Activated T-helper 2 cell treated with anti-CD3 and anti-CD28 coated beads, Interferon-gamma antibody, Interleukin-2, Interleukin-4, amounts not matched to agents 10 μg/mL and 5 μg/mL and 100 μg/mL, durations not matched to agents 14 hours and 24 hours and 36 hours (primary cell): Measurements from ENCODE around the gene ANAPC5. TPM values are rescaled to one million over a fixed set of nuclear protein-coding genes. Genes with fewer than 3 reads are reported as not detected.
"Not testable (repeated sequence)": the region's sequence is repeated elsewhere in the genome, so short reads cannot be mapped to it uniquely, and the experiment has no call there.

ENCODE experiments used
- DNase-seq: peaks from one replicate; pipeline ENCODE4 v3.0.0; 2021; ENCODE audit warnings: low spot score
- H3K27ac Mint-ChIP-seq: one replicate; pipeline ENCODE4 v1.8.0; 2021; ENCODE audit warnings: mixed read lengths
- H3K27me3 Mint-ChIP-seq: one replicate; pipeline ENCODE4 v1.8.0; 2021; ENCODE audit warnings: low read depth, mixed read lengths
- H3K36me3 Mint-ChIP-seq: one replicate; pipeline ENCODE4 v1.8.0; 2021; ENCODE audit warnings: low read depth, mixed read lengths
- H3K4me1 Mint-ChIP-seq: one replicate; pipeline ENCODE4 v1.8.0; 2021; ENCODE audit warnings: low read depth, mixed read lengths
- H3K4me3 Mint-ChIP-seq: one replicate; pipeline ENCODE4 v1.8.0; 2021; ENCODE audit warnings: low read depth, mild to moderate bottlenecking, moderate library complexity, mixed read lengths
- H3K9me3 Mint-ChIP-seq: one replicate; pipeline ENCODE4 v1.8.0; 2021; ENCODE audit warnings: mixed read lengths
- intact Hi-C: fragments of 100-400 bp; cut with micrococcal nuclease; formaldehyde crosslinking; loops from one replicate; pipeline ENCODE4 v1.15.1; 2023
- total RNA-seq: library from RNA; stranded (reverse); gene quantifications from 2 replicates; pipeline ENCODE4 v1.2.3, GENCODE V29; 2022

ANAPC5 gene
- total RNA-seq, 1 donor from 2014 or later = 132 TPM

- no peaks in the 10 kb centered on the region for H3K9me3 Mint-ChIP-seq
- H3K27ac Mint-ChIP-seq = no peak overlapping the region
Measured at GRCh38 chr12:121379945-121380344, 27.7 kb upstream of the ANAPC5 start.

GRCh38 chr12:121378736-121379135, 26.5 kb upstream of the ANAPC5 start:
- DNase-seq = no peak
- Mint-ChIP-seq H3K4me1 (no peaks in the 10 kb centered on the region), H3K27me3 (peaks cover 7% of the 10 kb centered on the region), H3K9me3 (no peaks in the 10 kb centered on the region), H3K27ac (no peak overlapping the region), H3K36me3 (no peaks in the 10 kb centered on the region), H3K4me3 (no peak overlapping the region)
- intact Hi-C loops = no loop called here

More at GRCh38 chr12:121379945-121380344, 27.7 kb upstream of the ANAPC5 start:
- no peaks in the 10 kb centered on the region for H3K36me3 Mint-ChIP-seq
- intact Hi-C loops = no loop called here
- no peak for DNase-seq
- no peaks in the 10 kb centered on the region for H3K4me1 Mint-ChIP-seq
- peaks cover 7% of the 10 kb centered on the region for H3K27me3 Mint-ChIP-seq
- H3K4me3 Mint-ChIP-seq = no peak overlapping the region

GRCh38 chr12:121376754-121377697, 24.8 kb upstream of the ANAPC5 start:
- Mint-ChIP-seq H3K4me3 (no peak overlapping the region), H3K27ac (no peak overlapping the region), H3K36me3 (no peaks in the 10 kb centered on the region), H3K4me1 (no peaks in the 10 kb centered on the region), H3K9me3 (no peaks in the 10 kb centered on the region), H3K27me3 (peaks cover 5% of the 10 kb centered on the region)
- intact Hi-C loops = no loop called here
- DNase-seq = no peak

GRCh38 chr12:121374945-121375584, 22.9 kb upstream of the ANAPC5 start:
- H3K36me3 Mint-ChIP-seq, H3K4me1 Mint-ChIP-seq, H3K4me3 Mint-ChIP-seq, DNase-seq, H3K27me3 Mint-ChIP-seq, H3K9me3 Mint-ChIP-seq, intact Hi-C loops, H3K27ac Mint-ChIP-seq: not testable (repeated sequence)

DNA sequence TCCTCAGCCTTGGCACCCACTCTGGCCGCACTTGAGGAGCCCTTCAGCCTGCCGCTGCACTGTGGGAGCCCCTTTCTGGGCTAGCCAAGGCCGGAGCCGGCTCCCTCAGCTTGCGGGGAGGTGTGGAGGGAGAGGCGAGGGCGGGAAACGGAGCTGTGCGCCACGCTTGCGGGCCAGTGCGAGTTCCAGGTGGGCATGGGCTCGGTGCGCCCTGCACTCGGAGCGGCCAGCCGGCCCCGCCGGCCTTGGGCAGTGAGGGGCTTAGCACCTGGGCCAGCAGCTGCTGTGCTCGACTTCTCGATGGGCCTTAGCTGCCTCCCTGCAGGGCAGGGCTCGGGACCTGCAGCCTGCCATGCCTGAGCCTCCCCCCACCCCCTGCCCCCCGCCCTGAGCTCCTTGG, 22.1 kb upstream of the ANAPC5 start:
- H3K9me3 Mint-ChIP-seq, H3K36me3 Mint-ChIP-seq, DNase-seq, H3K27me3 Mint-ChIP-seq, intact Hi-C loops, H3K4me1 Mint-ChIP-seq, H3K4me3 Mint-ChIP-seq, H3K27ac Mint-ChIP-seq: not testable (repeated sequence)

- peaks cover 5% of the 10 kb centered on the region for H3K27me3 Mint-ChIP-seq
- no peak overlapping the region for H3K4me3 Mint-ChIP-seq
- H3K4me1 Mint-ChIP-seq = no peaks in the 10 kb centered on the region
- no peak overlapping the region for H3K27ac Mint-ChIP-seq
- DNase-seq = no peak
- intact Hi-C loops = no loop called here
- no peaks in the 10 kb centered on the region for H3K36me3 Mint-ChIP-seq
- no peaks in the 10 kb centered on the region for H3K9me3 Mint-ChIP-seq
Measured at GRCh38 chr12:121373755-121374154, 21.5 kb upstream of the ANAPC5 start.

GRCh38 chr12:121371404-121371803, 19.2 kb upstream of the ANAPC5 start:
- H3K27me3 Mint-ChIP-seq = no peaks in the 10 kb centered on the region
- no peaks in the 10 kb centered on the region for H3K36me3 Mint-ChIP-seq
- H3K4me3 Mint-ChIP-seq = no peak overlapping the region
- no peak for DNase-seq
- no peak overlapping the region for H3K27ac Mint-ChIP-seq
- H3K9me3 Mint-ChIP-seq = no peaks in the 10 kb centered on the region
- intact Hi-C loops = no loop called here
- H3K4me1 Mint-ChIP-seq = no peaks in the 10 kb centered on the region

GRCh38 chr12:121366063-121366459, 13.8 kb upstream of the ANAPC5 start:
- intact Hi-C loops = no loop called here
- no peak overlapping the region for H3K27ac Mint-ChIP-seq

GRCh38 chr12:121365416-121366062, 13.3 kb upstream of the ANAPC5 start:
- Mint-ChIP-seq H3K4me3 (no peak overlapping the region), H3K27me3 (peaks cover 19% of the 10 kb centered on the region), H3K4me1 (peaks cover 4% of the 10 kb centered on the region), H3K9me3 (no peaks in the 10 kb centered on the region), H3K36me3 (no peaks in the 10 kb centered on the region), H3K27ac (no peak overlapping the region)
- no peak for DNase-seq
- intact Hi-C loops = no loop called here

More at GRCh38 chr12:121366063-121366459, 13.8 kb upstream of the ANAPC5 start:
- DNase-seq = no peak
- H3K4me1 Mint-ChIP-seq = peaks cover 4% of the 10 kb centered on the region
- H3K36me3 Mint-ChIP-seq = no peaks in the 10 kb centered on the region
- H3K4me3 Mint-ChIP-seq = no peak overlapping the region
- peaks cover 19% of the 10 kb centered on the region for H3K27me3 Mint-ChIP-seq
- no peaks in the 10 kb centered on the region for H3K9me3 Mint-ChIP-seq

DNA sequence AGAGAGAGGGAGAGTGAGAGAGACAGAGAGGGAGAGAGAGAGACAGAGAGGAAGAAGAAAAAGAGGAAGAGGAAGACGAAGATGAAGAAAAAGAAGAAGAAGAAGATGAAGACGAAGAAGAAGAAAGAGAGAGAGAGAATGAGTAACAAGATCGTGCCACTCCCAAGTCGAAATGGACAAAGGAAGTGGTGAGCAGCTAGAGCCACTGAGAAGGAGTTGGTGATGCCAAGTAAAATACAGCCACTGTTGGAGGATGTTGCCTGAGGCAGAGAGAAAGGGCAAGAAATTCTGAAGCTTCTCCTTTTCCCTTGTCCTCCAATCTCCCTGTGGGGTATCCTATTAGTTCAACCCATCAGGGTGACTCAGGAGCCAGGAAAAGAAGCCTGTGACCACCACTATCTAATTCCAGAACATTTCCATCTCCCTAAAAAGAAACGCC, 12.5 kb upstream of the ANAPC5 start:
- Mint-ChIP-seq H3K4me3 (no peak overlapping the region), H3K4me1 (peaks cover 4% of the 10 kb centered on the region), H3K9me3 (no peaks in the 10 kb centered on the region), H3K36me3 (no peaks in the 10 kb centered on the region), H3K27me3 (peaks cover 19% of the 10 kb centered on the region), H3K27ac (no peak overlapping the region)
- DNase-seq = no peak
- intact Hi-C loops = no loop called here

GRCh38 chr12:121358073-121358472, 5.9 kb upstream of the ANAPC5 start:
- H3K36me3 Mint-ChIP-seq = no peaks in the 10 kb centered on the region

GRCh38 chr12:121357331-121357730, 5.1 kb upstream of the ANAPC5 start:
- intact Hi-C loops = no loop called here
- H3K4me1 Mint-ChIP-seq = peaks cover 8% of the 10 kb centered on the region

More at GRCh38 chr12:121358073-121358472, 5.9 kb upstream of the ANAPC5 start:
- H3K4me3 Mint-ChIP-seq = no peak overlapping the region
- intact Hi-C loops = no loop called here
- H3K9me3 Mint-ChIP-seq = no peaks in the 10 kb centered on the region
- peaks cover 2% of the 10 kb centered on the region for H3K4me1 Mint-ChIP-seq
- peaks cover 4% of the 10 kb centered on the region for H3K27me3 Mint-ChIP-seq
- DNase-seq = no peak
- no peak overlapping the region for H3K27ac Mint-ChIP-seq

DNA sequence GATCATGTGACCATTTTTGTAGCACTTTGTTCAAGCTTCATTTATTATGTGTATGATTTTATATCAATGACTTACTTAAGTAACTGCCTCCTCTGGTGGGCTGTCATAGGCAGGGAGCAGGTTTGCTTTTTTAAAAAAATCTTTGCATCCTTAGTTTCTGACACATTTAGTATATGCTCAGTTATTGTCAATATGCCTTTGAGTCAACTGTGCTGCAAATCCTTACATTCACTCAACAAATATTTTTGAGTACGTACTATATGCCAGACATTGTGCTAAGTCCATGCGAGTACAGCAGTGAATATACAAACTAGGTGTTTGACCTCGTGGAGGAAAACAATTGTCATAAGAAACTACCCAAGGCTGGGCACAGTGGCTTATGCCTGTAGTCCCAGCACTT, 4.4 kb upstream of the ANAPC5 start:
- H3K9me3 Mint-ChIP-seq = no peaks in the 10 kb centered on the region
- intact Hi-C loops = no loop called here
- DNase-seq = no peak
- H3K27me3 Mint-ChIP-seq = peaks cover 4% of the 10 kb centered on the region
- no peak overlapping the region for H3K27ac Mint-ChIP-seq
- peaks cover 9% of the 10 kb centered on the region for H3K4me1 Mint-ChIP-seq
- peaks cover 5% of the 10 kb centered on the region for H3K36me3 Mint-ChIP-seq
- H3K4me3 Mint-ChIP-seq = no peak overlapping the region

More at GRCh38 chr12:121357331-121357730, 5.1 kb upstream of the ANAPC5 start:
- H3K27ac Mint-ChIP-seq = no peak overlapping the region
- no peak for DNase-seq
- H3K36me3 Mint-ChIP-seq = no peaks in the 10 kb centered on the region
- peaks cover 4% of the 10 kb centered on the region for H3K27me3 Mint-ChIP-seq
- H3K4me3 Mint-ChIP-seq = no peak overlapping the region
- no peaks in the 10 kb centered on the region for H3K9me3 Mint-ChIP-seq
